ENCODE data around the gene MED12. TPM values are rescaled to one million over a fixed set of nuclear protein-coding genes. Genes with fewer than 3 reads are reported as not detected.

The MED12 gene
- total and polyA plus RNA-seq, 10 of the 15 experiments (the other 5 are each of a cell fraction or from before 2014, with no cell fraction given) = 0.68 to 28.5 (median 13.7) TPM

DNA sequence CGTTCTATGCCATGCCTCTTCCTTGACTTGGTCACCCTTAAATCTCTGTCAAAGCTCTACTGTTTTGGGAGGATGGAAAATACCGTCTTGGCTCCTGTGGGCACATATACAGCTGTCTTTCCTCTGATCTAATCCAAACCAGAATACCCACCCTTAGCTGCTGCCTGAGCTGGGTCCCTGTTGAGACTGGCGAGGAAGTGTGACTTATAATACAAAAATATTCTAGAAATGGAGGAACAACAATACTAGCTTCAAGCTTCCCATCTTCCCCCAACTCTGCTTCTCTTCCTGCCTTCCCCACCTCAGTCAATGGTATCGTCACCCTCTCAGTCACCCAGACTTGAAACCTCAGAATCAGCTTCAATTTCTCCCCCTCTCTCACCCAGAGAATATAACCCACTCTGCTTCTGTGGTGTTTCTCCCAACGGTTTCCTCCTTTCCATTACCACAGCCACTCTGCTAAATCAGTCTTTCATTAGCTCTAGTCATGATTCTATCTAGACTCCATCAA, 6.4 kb upstream of the MED12 start:
- peak overlapping the region; percentile 73 for H3K9ac ChIP-seq (ENCODE audit: control insufficient read depth, insufficient read depth, low read length)
- H4K20me1 ChIP-seq (ENCODE audit: control insufficient read depth, insufficient read depth) = no peaks in the 10 kb centered on the region
- no peak for FAIRE-seq
- H3K4me2 ChIP-seq (ENCODE audit: control insufficient read depth, insufficient read depth) = peak overlapping the region; percentile 48
- ChIA-PET SMC1A (ENCODE audit: uncharacterized antibody, unreplicated experiment) (interaction anchor here (0.7 to 4.6 kb wide), 8 partner anchors 8 to 423 kb away, joined by 3 to 44 read pairs (median 4); no protein-coding TSS in a partner anchor), CTCF (interaction anchor here (0.6 to 3.7 kb wide), 5 partner anchors 11 to 293 kb away, joined by 3 to 34 read pairs (median 10); no protein-coding TSS in a partner anchor), POLR2A (interaction anchor here (0.7 to 4.9 kb wide), 10 partner anchors 9 to 388 kb away, joined by 3 to 60 read pairs (median 4); partner anchors contain the start of genes FOXO4 and TAF1), RAD21 (ENCODE audit: unreplicated experiment) (interaction anchor here (0.9 to 3.6 kb wide), 6 partner anchors 10 to 85 kb away, joined by 3 to 28 read pairs (median 9); partner anchors contain the start of gene FOXO4)
- peak; percentile 37 for ATAC-seq
- peak overlapping the region; percentile 82 for H3K27ac ChIP-seq (ENCODE audit: control insufficient read depth, insufficient read depth)
- BruUV-seq (replicated peaks) = TSS peak; percentile 99
- H2AFZ ChIP-seq (ENCODE audit: control insufficient read depth, low read depth, low read length) = no peak overlapping the region
- H3K27me3 ChIP-seq (replicated peaks in 1 of 2; ENCODE audit: control insufficient read depth in 2 of 2, insufficient read depth in 2 of 2, low read length in 1 of 2) = no peaks in the 10 kb centered on the region
- peaks cover 49% of the 10 kb centered on the region for H3K79me2 ChIP-seq (ENCODE audit: control insufficient read depth, insufficient read depth, low read length)
- WGBS (ENCODE audit: insufficient coverage, insufficient replicate concordance, low lambda C conversion rate, missing lambda C conversion rate) = 1% methylated on average over 5 of the region's 5 CpGs
- H3K4me3 ChIP-seq = peak overlapping the region; percentile 84
- H3K4me1 ChIP-seq (ENCODE audit: control insufficient read depth, insufficient read depth, low read length) = peaks cover 11% of the 10 kb centered on the region
- in situ Hi-C loops (cut with MboI) = no loop called here
- intact Hi-C loops (cut with micrococcal nuclease; ENCODE audit: unreplicated experiment) = loop anchor here (10.0 kb wide), 1 partner anchor 253 kb away; the partner anchor contains the start of gene TAF1
- no peak for DNase-seq (ENCODE audit: low read depth, low spot score)
- H3K9me3 ChIP-seq (replicated peaks; ENCODE audit: control insufficient read depth, insufficient read depth, low read length) = no peaks in the 10 kb centered on the region
- no peaks in the 10 kb centered on the region; a peak in 1 of 4 replicates for H3K36me3 ChIP-seq (ENCODE audit: control insufficient read depth in 2 of 2, insufficient read depth in 2 of 2, low read length in 1 of 2)
- TF ChIP-seq RUNX3 (IDR thresholded peaks at IDR 0.05; ENCODE audit: low read length) = peak; percentile 48; the same call in 1 of the 2 replicates
- TF ChIP-seq ZNF207 (IDR thresholded peaks at IDR 0.05; ENCODE audit: borderline replicate concordance) = no peak
- TF ChIP-seq, protein P1, sequence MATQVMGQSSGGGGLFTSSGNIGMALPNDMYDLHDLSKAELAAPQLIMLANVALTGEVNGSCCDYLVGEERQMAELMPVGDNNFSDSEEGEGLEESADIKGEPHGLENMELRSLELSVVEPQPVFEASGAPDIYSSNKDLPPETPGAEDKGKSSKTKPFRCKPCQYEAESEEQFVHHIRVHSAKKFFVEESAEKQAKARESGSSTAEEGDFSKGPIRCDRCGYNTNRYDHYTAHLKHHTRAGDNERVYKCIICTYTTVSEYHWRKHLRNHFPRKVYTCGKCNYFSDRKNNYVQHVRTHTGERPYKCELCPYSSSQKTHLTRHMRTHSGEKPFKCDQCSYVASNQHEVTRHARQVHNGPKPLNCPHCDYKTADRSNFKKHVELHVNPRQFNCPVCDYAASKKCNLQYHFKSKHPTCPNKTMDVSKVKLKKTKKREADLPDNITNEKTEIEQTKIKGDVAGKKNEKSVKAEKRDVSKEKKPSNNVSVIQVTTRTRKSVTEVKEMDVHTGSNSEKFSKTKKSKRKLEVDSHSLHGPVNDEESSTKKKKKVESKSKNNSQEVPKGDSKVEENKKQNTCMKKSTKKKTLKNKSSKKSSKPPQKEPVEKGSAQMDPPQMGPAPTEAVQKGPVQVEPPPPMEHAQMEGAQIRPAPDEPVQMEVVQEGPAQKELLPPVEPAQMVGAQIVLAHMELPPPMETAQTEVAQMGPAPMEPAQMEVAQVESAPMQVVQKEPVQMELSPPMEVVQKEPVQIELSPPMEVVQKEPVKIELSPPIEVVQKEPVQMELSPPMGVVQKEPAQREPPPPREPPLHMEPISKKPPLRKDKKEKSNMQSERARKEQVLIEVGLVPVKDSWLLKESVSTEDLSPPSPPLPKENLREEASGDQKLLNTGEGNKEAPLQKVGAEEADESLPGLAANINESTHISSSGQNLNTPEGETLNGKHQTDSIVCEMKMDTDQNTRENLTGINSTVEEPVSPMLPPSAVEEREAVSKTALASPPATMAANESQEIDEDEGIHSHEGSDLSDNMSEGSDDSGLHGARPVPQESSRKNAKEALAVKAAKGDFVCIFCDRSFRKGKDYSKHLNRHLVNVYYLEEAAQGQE (IDR thresholded peaks at IDR 0.05; ENCODE audit: low read depth, low read length) = no peak
- TF ChIP-seq, protein P2, sequence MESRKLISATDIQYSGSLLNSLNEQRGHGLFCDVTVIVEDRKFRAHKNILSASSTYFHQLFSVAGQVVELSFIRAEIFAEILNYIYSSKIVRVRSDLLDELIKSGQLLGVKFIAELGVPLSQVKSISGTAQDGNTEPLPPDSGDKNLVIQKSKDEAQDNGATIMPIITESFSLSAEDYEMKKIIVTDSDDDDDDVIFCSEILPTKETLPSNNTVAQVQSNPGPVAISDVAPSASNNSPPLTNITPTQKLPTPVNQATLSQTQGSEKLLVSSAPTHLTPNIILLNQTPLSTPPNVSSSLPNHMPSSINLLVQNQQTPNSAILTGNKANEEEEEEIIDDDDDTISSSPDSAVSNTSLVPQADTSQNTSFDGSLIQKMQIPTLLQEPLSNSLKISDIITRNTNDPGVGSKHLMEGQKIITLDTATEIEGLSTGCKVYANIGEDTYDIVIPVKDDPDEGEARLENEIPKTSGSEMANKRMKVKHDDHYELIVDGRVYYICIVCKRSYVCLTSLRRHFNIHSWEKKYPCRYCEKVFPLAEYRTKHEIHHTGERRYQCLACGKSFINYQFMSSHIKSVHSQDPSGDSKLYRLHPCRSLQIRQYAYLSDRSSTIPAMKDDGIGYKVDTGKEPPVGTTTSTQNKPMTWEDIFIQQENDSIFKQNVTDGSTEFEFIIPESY (IDR thresholded peaks at IDR 0.05) = no peak
- TF ChIP-seq ZBED1 (IDR thresholded peaks at IDR 0.05; ENCODE audit: borderline replicate concordance) = no peak
- TF ChIP-seq, protein P3, sequence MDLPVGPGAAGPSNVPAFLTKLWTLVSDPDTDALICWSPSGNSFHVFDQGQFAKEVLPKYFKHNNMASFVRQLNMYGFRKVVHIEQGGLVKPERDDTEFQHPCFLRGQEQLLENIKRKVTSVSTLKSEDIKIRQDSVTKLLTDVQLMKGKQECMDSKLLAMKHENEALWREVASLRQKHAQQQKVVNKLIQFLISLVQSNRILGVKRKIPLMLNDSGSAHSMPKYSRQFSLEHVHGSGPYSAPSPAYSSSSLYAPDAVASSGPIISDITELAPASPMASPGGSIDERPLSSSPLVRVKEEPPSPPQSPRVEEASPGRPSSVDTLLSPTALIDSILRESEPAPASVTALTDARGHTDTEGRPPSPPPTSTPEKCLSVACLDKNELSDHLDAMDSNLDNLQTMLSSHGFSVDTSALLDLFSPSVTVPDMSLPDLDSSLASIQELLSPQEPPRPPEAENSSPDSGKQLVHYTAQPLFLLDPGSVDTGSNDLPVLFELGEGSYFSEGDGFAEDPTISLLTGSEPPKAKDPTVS (IDR thresholded peaks at IDR 0.05; ENCODE audit: low read depth, low read length) = no peak
- TF ChIP-seq, protein P4, sequence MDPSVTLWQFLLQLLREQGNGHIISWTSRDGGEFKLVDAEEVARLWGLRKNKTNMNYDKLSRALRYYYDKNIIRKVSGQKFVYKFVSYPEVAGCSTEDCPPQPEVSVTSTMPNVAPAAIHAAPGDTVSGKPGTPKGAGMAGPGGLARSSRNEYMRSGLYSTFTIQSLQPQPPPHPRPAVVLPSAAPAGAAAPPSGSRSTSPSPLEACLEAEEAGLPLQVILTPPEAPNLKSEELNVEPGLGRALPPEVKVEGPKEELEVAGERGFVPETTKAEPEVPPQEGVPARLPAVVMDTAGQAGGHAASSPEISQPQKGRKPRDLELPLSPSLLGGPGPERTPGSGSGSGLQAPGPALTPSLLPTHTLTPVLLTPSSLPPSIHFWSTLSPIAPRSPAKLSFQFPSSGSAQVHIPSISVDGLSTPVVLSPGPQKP (IDR thresholded peaks at IDR 0.05; ENCODE audit: low read depth, low read length) = no peak
- no peak for TF ChIP-seq JUNB (IDR thresholded peaks at IDR 0.05)
- no peak for TF ChIP-seq ZNF622 (IDR thresholded peaks at IDR 0.05)
- no peak for TF ChIP-seq RB1 (IDR thresholded peaks at IDR 0.05; ENCODE audit: borderline replicate concordance)
- peak; percentile 12; the same call in 1 of the 2 replicates for TF ChIP-seq BMI1 (IDR thresholded peaks at IDR 0.05; ENCODE audit: borderline replicate concordance)
- no peak for TF ChIP-seq SRF (IDR thresholded peaks at IDR 0.05; ENCODE audit: low read depth in 2 of 2, low read length in 2 of 2)
- TF ChIP-seq BRCA1 (IDR thresholded peaks at IDR 0.05; ENCODE audit: low read depth, low read length) = no peak
